Retinal pigment epithelial cell (primary cell): ENCODE measurements around the gene ZNF407.

Source experiments
- DNase-seq: peaks from one replicate; pipeline ENCODE4 v3.0.0-alpha.2; 2010; ENCODE audit warnings: low read depth
- H3K4me3 ChIP-seq: 2 replicates; pipeline ENCODE4 v1.5.1; 2011; ENCODE audit warnings: mild to moderate bottlenecking, low read length, control low read depth, moderate library complexity
- CTCF ChIP-seq: conservative IDR thresholded peaks from 2 replicates; pipeline ENCODE4 v1.5.1; 2011; ENCODE audit warnings: low read depth, low read length, control low read depth, inconsistent platforms

ZNF407 gene

DNA sequence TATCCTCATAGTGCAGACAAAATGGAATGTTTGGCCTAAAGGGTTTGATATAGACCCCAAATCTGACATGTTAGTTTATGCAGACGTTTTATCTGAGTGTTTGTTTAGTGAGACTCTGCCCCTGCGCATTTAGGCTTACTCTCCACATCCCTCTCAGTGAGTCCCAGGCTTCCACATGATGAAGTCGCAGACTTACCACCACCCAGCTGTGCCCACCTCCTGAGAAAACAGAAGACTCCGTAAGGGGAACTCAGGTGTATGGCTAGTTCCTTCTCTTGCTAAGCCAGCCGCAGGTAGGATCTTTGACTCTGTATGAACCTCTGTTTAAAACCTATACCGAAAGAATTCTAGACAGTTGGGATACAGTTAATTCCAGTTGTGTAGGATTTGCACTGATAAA, 338.7 kb downstream of the ZNF407 start:
- H3K4me3 ChIP-seq = no peak overlapping the region
- TF ChIP-seq CTCF = no peak
- DNase-seq = no peak

GRCh38 chr18:74937291-74937690, 339.6 kb downstream of the ZNF407 start:
- DNase-seq = no peak
- TF ChIP-seq CTCF = no peak

DNA sequence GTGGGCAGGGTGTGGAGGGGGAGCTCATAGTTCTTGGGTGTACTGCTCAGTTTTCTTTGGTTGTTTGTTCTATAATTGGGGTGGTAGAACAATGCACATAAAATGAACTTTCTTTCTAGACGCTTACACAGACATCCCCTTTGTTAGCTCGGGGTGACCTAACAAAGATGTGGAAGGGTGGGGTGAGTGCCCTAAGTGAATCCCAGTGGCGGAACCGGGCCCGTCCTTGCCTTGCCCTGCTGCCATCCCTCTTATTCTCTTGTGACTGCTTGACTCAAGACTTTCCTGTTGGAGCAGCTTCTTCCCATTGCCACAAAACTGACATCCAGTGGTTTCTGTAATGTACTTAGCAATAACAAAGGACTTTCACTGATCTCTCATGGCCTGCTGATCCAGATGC, 343.2 kb downstream of the ZNF407 start:
- no peak overlapping the region for H3K4me3 ChIP-seq
- no peak for DNase-seq
- TF ChIP-seq CTCF = no peak

More at GRCh38 chr18:74937291-74937690, 339.6 kb downstream of the ZNF407 start:
- H3K4me3 ChIP-seq = no peak overlapping the region

DNA sequence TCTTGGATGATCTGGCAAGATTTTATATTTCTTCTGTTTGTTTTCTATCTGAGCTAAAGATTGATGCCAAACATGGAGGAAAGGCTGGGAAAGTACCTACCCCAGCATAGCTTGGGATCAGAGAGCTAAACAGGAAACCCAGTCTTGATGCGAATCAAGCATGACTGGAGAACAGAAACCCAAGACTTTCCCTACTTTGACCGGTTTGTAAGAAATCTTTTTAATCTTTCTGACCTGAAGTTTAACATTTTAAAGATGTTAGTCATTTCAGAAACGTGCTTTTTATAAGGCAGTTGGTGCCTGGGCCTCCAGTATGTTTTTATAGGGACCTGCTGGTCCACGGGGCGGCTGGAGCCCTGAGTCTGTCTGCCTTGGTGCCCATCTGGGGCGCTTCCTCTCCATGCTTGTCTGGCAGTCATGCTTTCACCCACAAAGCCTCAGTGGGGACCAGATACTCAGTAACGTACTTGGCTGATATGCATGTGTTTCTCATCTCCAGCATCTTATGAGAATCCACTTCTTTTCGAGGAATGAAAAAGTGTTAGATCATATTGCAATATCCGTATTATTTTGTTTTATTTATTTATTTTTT, 344.7 kb downstream of the ZNF407 start:
- H3K4me3 ChIP-seq = no peak overlapping the region
- TF ChIP-seq CTCF = no peak
- no peak for DNase-seq

- no peak for DNase-seq
These were observed 347.0 kb downstream of the ZNF407 start for GRCh38 chr18:74944676-74945075.

DNA sequence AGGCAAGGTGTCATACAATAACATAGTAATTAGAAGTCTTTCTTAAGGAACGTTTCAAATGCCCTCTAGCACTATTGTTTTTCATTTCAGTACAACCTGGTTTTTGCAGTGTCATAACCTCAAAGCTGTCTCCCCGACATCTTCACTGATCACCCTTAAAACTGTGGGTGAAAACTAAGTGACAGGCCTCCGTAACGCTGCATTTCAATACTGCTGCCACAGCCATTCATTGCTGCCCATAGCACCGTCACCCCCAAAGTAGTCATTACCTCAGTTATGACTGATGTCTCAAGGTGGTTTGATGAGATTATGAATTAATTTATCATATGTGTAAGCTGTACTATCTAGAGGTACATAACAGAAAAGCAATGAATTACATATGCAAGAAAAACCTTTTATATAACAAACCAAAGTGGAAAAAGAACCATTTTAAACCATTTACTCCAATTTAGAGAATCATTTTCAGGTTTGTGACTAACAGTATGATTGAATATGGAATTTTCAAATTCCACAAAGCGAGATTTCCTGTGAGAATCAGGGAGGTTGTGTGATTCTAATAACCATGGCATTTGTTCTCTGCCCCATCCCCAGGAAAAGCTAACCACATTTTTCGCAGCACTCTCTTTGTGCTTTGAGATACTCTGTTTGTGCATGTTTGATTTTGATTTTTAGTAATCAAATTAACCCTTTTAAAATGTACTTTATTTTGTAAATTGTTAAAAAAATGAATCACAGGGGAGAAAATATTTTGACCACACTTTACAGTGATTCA, 348.3 kb downstream of the ZNF407 start:
- H3K4me3 ChIP-seq = no peak overlapping the region
- no peak for DNase-seq
- TF ChIP-seq CTCF = no peak

More at GRCh38 chr18:74944676-74945075, 347.0 kb downstream of the ZNF407 start:
- no peak overlapping the region for H3K4me3 ChIP-seq
- TF ChIP-seq CTCF = no peak
